WTC11 (cell line): ENCODE measurements around the gene SLFN5. TPM values are rescaled to one million over a fixed set of nuclear protein-coding genes. Genes with fewer than 3 reads are reported as not detected.

ENCODE experiments used
- ATAC-seq: fragments of 200-7000 bp; cut with Tn5 transposase; 2 replicates; pipeline ENCODE4 v1.10.0; 2021; ENCODE audit warnings: mild to moderate bottlenecking, moderate library complexity
- CTCF ChIA-PET: fragments of 300-600 bp; sonication (Branson Sonifier 250); formaldehyde crosslinking; loops from one replicate; lab custom pipeline; 2021; ENCODE audit warnings: antibody characterized with exemption; lab: Charles Lee
- POLR2A ChIA-PET: fragments of 350-600 bp; sonication (Branson Sonifier 250); formaldehyde crosslinking; loops from one replicate; lab custom pipeline; 2021; ENCODE audit warnings: antibody characterized with exemption; lab: Charles Lee
- DNase-seq: peaks from one replicate; pipeline ENCODE4 v3.0.0; 2021; ENCODE audit warnings: low spot score
- H3K27ac Mint-ChIP-seq: 2 replicates; pipeline ENCODE4 v1.8.0; 2021; ENCODE audit warnings: mixed read lengths
- H3K27me3 Mint-ChIP-seq: 2 replicates; pipeline ENCODE4 v1.8.0; 2021; ENCODE audit warnings: low read depth, mild to moderate bottlenecking, moderate library complexity, mixed read lengths
- H3K36me3 Mint-ChIP-seq: 2 replicates; pipeline ENCODE4 v1.8.0; 2021; ENCODE audit warnings: mixed read lengths
- H3K4me1 Mint-ChIP-seq: 2 replicates; pipeline ENCODE4 v1.8.0; 2022; ENCODE audit warnings: mixed read lengths
- H3K4me3 Mint-ChIP-seq: 2 replicates; pipeline ENCODE4 v1.8.0; 2021; ENCODE audit warnings: mild to moderate bottlenecking, moderate library complexity, mixed read lengths
- H3K9me3 Mint-ChIP-seq: 2 replicates; pipeline ENCODE4 v1.8.0; 2021; ENCODE audit warnings: mixed read lengths
- AFF4 ChIP-seq: sonication (generic); formaldehyde crosslinking; IDR thresholded peaks from 2 replicates; pipeline ENCODE4 v1.8.1; 2023; ENCODE audit warnings: mild to moderate bottlenecking, missing genetic modification reagents, borderline replicate concordance
- ARID4B ChIP-seq: sonication (generic); formaldehyde crosslinking; IDR thresholded peaks from 2 replicates; pipeline ENCODE4 v1.8.0; 2023; ENCODE audit warnings: missing genetic modification reagents, mild to moderate bottlenecking, borderline replicate concordance
- ATF1 ChIP-seq: sonication (generic); formaldehyde crosslinking; IDR thresholded peaks from 2 replicates; pipeline ENCODE4 v1.8.1; 2023; ENCODE audit warnings: mild to moderate bottlenecking, moderate library complexity, missing genetic modification reagents
- E2F5 ChIP-seq: sonication (generic); formaldehyde crosslinking; IDR thresholded peaks from 2 replicates; pipeline ENCODE4 v1.8.1; 2022; ENCODE audit warnings: mild to moderate bottlenecking, moderate library complexity, missing genetic modification reagents
- FOXP4 ChIP-seq: sonication (generic); formaldehyde crosslinking; IDR thresholded peaks from 2 replicates; pipeline ENCODE4 v1.8.0; 2022; ENCODE audit warnings: mild to moderate bottlenecking, missing genetic modification reagents
- GTF2I ChIP-seq: fragments of 250-450 bp; sonication (Bioruptor Pico); conservative IDR thresholded peaks from 2 replicates; pipeline ENCODE4 v1.4.0; 2021; ENCODE audit warnings: mild to moderate bottlenecking
- HMGXB4 ChIP-seq: sonication (generic); formaldehyde crosslinking; IDR thresholded peaks from 2 replicates; pipeline ENCODE4 v1.8.1; 2023; ENCODE audit warnings: mild to moderate bottlenecking, moderate library complexity, missing genetic modification reagents
- IRF2 ChIP-seq: sonication (generic); formaldehyde crosslinking; IDR thresholded peaks from 2 replicates; pipeline ENCODE4 v1.8.0; 2022; ENCODE audit warnings: low read depth, missing genetic modification reagents, borderline replicate concordance
- MAX ChIP-seq: sonication (generic); formaldehyde crosslinking; IDR thresholded peaks from 2 replicates; pipeline ENCODE4 v1.8.0; 2022; ENCODE audit warnings: mild to moderate bottlenecking, missing genetic modification reagents
- MYBL2 ChIP-seq: sonication (generic); formaldehyde crosslinking; IDR thresholded peaks from 2 replicates; pipeline ENCODE4 v1.8.1; 2023; ENCODE audit warnings: mild to moderate bottlenecking, moderate library complexity, missing genetic modification reagents
- NFYB ChIP-seq: sonication (generic); formaldehyde crosslinking; conservative IDR thresholded peaks from 2 replicates; pipeline ENCODE4 v1.8.0; 2022; ENCODE audit warnings: low read depth, missing genetic modification reagents
- PRRX2 ChIP-seq: fragments of 250-450 bp; sonication (Bioruptor Pico); IDR thresholded peaks from 2 replicates; pipeline ENCODE4 v1.8.0; 2021; ENCODE audit warnings: mild to moderate bottlenecking
- RELA ChIP-seq: sonication (generic); formaldehyde crosslinking; IDR thresholded peaks from 2 replicates; pipeline ENCODE4 v1.8.1; 2022; ENCODE audit warnings: missing genetic modification reagents, mild to moderate bottlenecking, borderline replicate concordance
- TCF7 ChIP-seq: sonication (generic); formaldehyde crosslinking; IDR thresholded peaks from 2 replicates; pipeline ENCODE4 v1.8.0; 2022; ENCODE audit warnings: mild to moderate bottlenecking, low read depth, missing genetic modification reagents, moderate library complexity
- ZBTB43 ChIP-seq: sonication (generic); formaldehyde crosslinking; IDR thresholded peaks from 2 replicates; pipeline ENCODE4 v1.8.1; 2023; ENCODE audit warnings: mild to moderate bottlenecking, missing genetic modification reagents
- ZMAT4 ChIP-seq: fragments of 250-450 bp; sonication (Bioruptor Pico); IDR thresholded peaks from 2 replicates; pipeline ENCODE4 v1.9.0; 2021; ENCODE audit warnings: mild to moderate bottlenecking
- total RNA-seq: library from RNA; stranded (reverse); gene quantifications from 3 replicates; pipeline ENCODE4 v1.2.3, GENCODE V29; 2021

SLFN5 gene
- total RNA-seq, 1 experiment from 2014 or later = 7.6 TPM

GRCh38 chr17:35242158-35242804, 591 bp upstream of the SLFN5 start:
- no peaks in the 10 kb centered on the region for H3K9me3 Mint-ChIP-seq
- no peaks in the 10 kb centered on the region for H3K36me3 Mint-ChIP-seq
- H3K27ac Mint-ChIP-seq = peak overlapping the region; percentile 57; the same call in 1 of the 2 replicates
- peak overlapping the region; percentile 89 for H3K4me3 Mint-ChIP-seq
- ATAC-seq (peak; percentile 78), DNase-seq (peak; percentile 83)
- H3K27me3 Mint-ChIP-seq = peaks cover 12% of the 10 kb centered on the region
- peaks cover 20% of the 10 kb centered on the region for H3K4me1 Mint-ChIP-seq
- ChIA-PET CTCF (interaction anchor here (0.8 to 1.7 kb wide), 6 partner anchors 59 to 522 kb away, joined by 3 to 6 read pairs (median 3); partner anchors contain the start of gene SLFN11), POLR2A (interaction anchor here (0.6 to 1.3 kb wide), 3 partner anchors 153 to 252 kb away, joined by 3 to 4 read pairs (median 3); partner anchors contain the start of gene SLFN13)
- TF ChIP-seq MAX (CRISPR knock-in tag) (peak; percentile 53), NFYB (CRISPR knock-in tag) (no peak), ZBTB43 (CRISPR knock-in tag) (no peak), TCF7 (CRISPR knock-in tag) (no peak), ZMAT4 (CRISPR knock-in tag) (no peak), ATF1 (no peak), AFF4 (CRISPR knock-in tag) (no peak), RELA (no peak), PRRX2 (no peak), GTF2I (CRISPR knock-in tag) (no peak), E2F5 (CRISPR knock-in tag) (no peak), FOXP4 (CRISPR knock-in tag) (no peak), MYBL2 (0 out of 2 replicates have a peak, but pooled peaks have one; percentile 32)

GRCh38 chr17:35243561-35244340, 879 bp downstream of the SLFN5 start:
- ChIA-PET CTCF (interaction anchor here (0.6 to 1.7 kb wide), 6 partner anchors 61 to 520 kb away, joined by 3 to 6 read pairs (median 4); partner anchors contain the start of gene SLFN11), POLR2A (interaction anchor here (0.5 to 1.3 kb wide), 4 partner anchors 154 to 400 kb away, joined by 3 to 5 read pairs (median 4); partner anchors contain the start of gene SLFN13)
- DNase-seq = peak; percentile 27
- Mint-ChIP-seq H3K4me1 (peaks cover 20% of the 10 kb centered on the region), H3K27ac (peak overlapping the region; percentile 67; the same call in 1 of the 2 replicates), H3K9me3 (no peaks in the 10 kb centered on the region), H3K36me3 (no peaks in the 10 kb centered on the region), H3K27me3 (peaks cover 8% of the 10 kb centered on the region; the same call in 1 of the 2 replicates), H3K4me3 (peak overlapping the region; percentile 89)
- peak; percentile 5 for ATAC-seq
- TF ChIP-seq IRF2 (CRISPR knock-in tag) = no peak
- 0 out of 2 replicates have a peak, but pooled peaks have one; percentile 34 for TF ChIP-seq ARID4B (CRISPR knock-in tag)
- TF ChIP-seq HMGXB4 (CRISPR knock-in tag) = no peak
